ENCODE measurements around the gene BCL2L12.

DNA sequence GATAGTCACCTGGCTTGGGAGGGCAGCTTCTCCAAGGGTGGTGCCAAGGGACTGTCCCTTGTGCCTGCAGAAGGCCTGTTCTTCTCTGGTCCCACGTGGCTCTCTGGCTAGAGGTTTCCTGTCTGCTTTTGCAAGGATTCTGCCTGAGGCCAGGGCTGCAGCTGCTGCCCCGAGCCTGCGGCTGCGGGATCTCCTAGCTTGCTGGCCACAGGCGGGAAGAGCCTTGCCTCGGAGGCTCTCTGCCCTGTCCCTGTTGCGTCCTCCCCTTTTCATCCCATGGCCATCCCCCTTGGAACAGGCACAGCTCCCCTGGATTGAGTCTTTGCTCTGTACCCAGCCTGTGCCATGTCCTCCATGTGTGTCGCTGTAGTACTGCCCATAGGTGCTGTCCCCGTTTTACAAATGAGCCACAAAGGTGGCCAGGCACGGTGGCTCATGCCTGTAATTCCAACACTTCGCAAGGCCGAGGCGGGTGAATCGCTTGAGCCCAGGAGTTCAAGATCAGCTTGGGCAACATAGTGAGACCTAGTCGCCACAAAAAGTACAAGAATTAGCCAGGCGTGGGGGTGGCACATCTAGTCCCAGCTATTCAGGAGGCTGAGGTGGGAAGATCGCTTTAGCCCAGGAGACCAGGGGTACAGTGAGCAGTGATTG, 9.2 kb upstream of the BCL2L12 start:
- no peak for TF ChIP-seq EZH2 (IDR thresholded peaks at IDR 0.05)
- no peak for TF ChIP-seq POLR2AphosphoS5 (IDR thresholded peaks at IDR 0.05; ENCODE audit: borderline replicate concordance, low read depth, low read length)

All from SK-N-MC (cell line).